ENCODE data around the gene GALNS.

GALNS gene

GRCh38 chr16:88888461-88889387, 32.0 kb upstream of the GALNS start:
- no peak for DNase-seq (ENCODE audit: low read depth)

- DNase-seq (ENCODE audit: low read depth): no peak
Observed at GRCh38 chr16:88888057-88888456, 31.3 kb upstream of the GALNS start.

- DNase-seq (ENCODE audit: low read depth): no peak
Observed at GRCh38 chr16:88886845-88887521, 30.2 kb upstream of the GALNS start.

- DNase-seq (ENCODE audit: low read depth): no peak
Observed at GRCh38 chr16:88886420-88886844, 29.7 kb upstream of the GALNS start.

GRCh38 chr16:88885693-88886280, 29.0 kb upstream of the GALNS start:
- no peak for DNase-seq (ENCODE audit: low read depth)

- no peak for DNase-seq (ENCODE audit: low read depth)
Observed at GRCh38 chr16:88884569-88885271, 28.0 kb upstream of the GALNS start.

GRCh38 chr16:88883946-88884345, 27.2 kb upstream of the GALNS start:
- no peak for DNase-seq (ENCODE audit: low read depth)

- no peak for DNase-seq (ENCODE audit: low read depth)
Observed at GRCh38 chr16:88883117-88883895, 26.6 kb upstream of the GALNS start.

- DNase-seq (ENCODE audit: low read depth): no peak
Observed at GRCh38 chr16:88882358-88883030, 25.7 kb upstream of the GALNS start.

GRCh38 chr16:88881675-88882357, 25.1 kb upstream of the GALNS start:
- no peak for DNase-seq (ENCODE audit: low read depth)

- DNase-seq (ENCODE audit: low read depth): no peak
Observed at GRCh38 chr16:88881007-88881615, 24.4 kb upstream of the GALNS start.

GRCh38 chr16:88880226-88881006, 23.7 kb upstream of the GALNS start:
- DNase-seq (ENCODE audit: low read depth): no peak

- no peak for DNase-seq (ENCODE audit: low read depth)
Observed at GRCh38 chr16:88879788-88880055, 23.0 kb upstream of the GALNS start.

- no peak for DNase-seq (ENCODE audit: low read depth)
Observed at GRCh38 chr16:88878967-88879787, 22.4 kb upstream of the GALNS start.

- no peak for DNase-seq (ENCODE audit: low read depth)
Observed at GRCh38 chr16:88878356-88878755, 21.6 kb upstream of the GALNS start.

GRCh38 chr16:88877564-88878289, 21.0 kb upstream of the GALNS start:
- DNase-seq (ENCODE audit: low read depth): no peak

GRCh38 chr16:88876942-88877526, 20.3 kb upstream of the GALNS start:
- no peak for DNase-seq (ENCODE audit: low read depth)
